GDM1 (cell line): ENCODE data around the gene PDLIM3.
"Not testable (repeated sequence)": the region's sequence is repeated elsewhere in the genome, so short reads cannot be mapped to it uniquely, and the experiment has no call there.

ENCODE experiments used
- DNase-seq: peaks from one replicate; lab custom pipeline; 2025; lab: John Stamatoyannopoulos, UW

The PDLIM3 gene

GRCh38 chr4:185552254-185552653 lies 16.9 kb upstream of the PDLIM3 start:
- no peak for DNase-seq

DNA sequence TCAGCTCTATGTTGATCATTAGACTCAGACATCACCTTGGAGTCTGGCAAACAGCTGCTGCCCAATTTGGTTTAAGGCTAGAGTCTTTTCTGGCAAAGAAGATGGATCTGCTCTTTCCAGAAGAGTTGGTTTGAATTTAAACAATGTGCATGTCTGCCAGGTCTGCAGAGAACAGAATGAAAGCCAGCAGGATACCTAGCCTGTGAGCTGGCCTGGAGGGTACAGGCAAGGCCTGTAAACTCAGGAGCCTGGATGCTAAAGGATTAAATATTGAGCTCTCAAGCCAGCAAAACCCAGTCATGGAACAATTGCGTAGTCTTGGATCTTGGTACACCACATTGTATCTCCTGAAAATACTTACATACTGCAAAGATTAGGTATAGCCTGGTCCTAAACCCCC lies 15.6 kb upstream of the PDLIM3 start:
- DNase-seq = no peak

GRCh38 chr4:185549095-185549639 lies 13.9 kb upstream of the PDLIM3 start:
- DNase-seq = no peak

GRCh38 chr4:185548587-185548986 lies 13.3 kb upstream of the PDLIM3 start:
- DNase-seq = no peak

- DNase-seq = no peak
Measured at GRCh38 chr4:185546335-185546734, 11.0 kb upstream of the PDLIM3 start.

DNA sequence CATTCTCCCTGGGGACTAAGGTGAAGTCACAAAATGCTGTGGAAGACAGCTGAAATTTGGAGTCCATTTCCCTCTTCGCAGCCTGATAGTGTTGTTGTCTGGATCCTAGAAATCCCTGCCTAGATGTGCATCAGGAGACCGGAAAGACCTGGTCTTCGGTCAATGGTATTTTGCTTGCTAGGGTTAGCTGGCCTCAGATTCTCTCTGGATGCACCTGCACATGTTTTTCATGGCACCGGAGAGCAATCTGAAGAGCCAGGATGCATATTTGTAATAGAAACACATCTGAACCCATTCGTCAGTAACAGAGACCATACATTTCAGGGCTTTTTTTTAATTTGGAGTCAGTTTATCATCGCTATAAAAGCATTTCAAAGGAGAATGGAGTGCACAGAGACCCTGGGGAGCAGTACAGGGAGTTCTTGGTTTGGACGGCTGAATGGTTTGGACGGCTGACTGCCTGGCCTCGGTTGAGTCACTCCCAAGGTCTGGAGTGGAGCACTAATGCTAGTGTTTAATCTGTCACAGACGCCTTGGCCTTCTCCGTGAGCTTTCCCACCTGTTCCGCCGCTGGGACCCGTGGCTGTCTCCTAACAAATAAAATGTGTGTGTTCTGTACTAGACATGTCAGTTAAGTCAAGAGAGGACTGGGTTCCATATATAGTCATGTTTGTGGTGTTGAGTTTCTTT lies 7.5 kb upstream of the PDLIM3 start:
- no peak for DNase-seq

GRCh38 chr4:185541251-185541727 lies 6.0 kb upstream of the PDLIM3 start:
- DNase-seq = no peak

DNA sequence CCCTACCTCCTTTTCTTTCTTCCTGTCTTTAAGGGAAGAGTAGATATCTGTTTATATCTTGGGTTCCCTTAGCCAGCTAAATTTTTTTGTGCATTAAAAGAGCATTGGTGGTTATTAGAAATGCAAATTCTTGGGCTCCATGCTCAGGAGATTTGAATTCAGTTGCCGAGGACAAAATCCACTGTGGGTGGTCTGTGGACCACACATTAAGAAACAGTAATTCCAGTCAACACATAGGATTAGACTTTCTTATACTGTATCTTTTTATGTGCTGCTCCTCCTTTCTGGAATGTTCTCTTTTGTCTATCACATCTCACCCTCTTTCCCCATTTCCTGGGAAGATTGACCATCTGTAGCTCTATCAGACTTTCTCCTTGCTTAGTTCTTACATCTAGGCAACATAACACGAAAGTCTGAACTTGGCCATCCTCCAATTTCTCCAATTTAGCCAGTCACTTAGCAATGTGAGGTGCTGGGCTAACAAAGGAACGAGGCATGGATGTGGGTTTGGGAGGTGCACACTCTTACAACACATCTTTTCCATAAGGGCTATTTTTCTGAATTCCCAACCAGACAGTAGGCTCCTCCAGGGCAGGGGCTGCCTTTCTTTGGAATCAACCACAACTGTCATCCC lies 5.3 kb upstream of the PDLIM3 start:
- no peak for DNase-seq

GRCh38 chr4:185540040-185540439 lies 4.7 kb upstream of the PDLIM3 start:
- DNase-seq = no peak

GRCh38 chr4:185538806-185539205 lies 3.5 kb upstream of the PDLIM3 start:
- DNase-seq = no peak

DNA sequence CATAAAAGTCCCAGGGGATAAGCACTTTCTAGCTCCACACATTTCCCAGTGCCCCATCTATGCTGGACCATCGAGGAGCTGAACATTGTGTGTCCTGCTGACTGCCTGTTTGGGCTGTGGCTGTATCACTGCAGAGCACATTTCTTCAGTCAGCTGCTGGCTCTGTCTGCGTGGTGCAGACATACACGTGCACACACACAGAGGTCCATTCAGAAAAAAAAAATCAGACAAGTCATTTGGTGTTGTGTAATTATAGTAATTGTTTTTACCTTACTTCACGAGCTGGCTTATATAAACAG lies 1.1 kb upstream of the PDLIM3 start:
- no peak for DNase-seq

- no peak for DNase-seq
Measured at GRCh38 chr4:185535612-185536410, 504 bp upstream of the PDLIM3 start.

DNA sequence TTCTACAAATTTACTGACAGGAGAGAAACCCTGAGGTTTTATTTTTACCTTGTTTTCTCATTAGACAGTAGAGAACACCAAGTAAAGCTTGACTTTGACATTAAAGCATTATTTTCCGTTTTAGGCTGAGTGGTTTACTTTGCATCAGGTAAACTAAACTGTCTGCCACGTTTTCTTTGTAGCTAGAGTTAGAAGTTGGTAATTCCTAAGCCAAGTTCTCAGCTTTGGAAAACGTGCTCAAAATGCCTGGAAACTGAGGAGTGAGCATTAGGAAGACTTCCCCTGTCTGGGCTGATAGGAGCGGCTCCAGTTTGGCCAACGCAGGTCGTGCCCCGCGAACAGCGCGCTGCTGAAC lies 819 bp downstream of the PDLIM3 start:
- DNase-seq = no peak

- no peak for DNase-seq
Measured at GRCh38 chr4:185532795-185533324, 2.4 kb downstream of the PDLIM3 start.

DNA sequence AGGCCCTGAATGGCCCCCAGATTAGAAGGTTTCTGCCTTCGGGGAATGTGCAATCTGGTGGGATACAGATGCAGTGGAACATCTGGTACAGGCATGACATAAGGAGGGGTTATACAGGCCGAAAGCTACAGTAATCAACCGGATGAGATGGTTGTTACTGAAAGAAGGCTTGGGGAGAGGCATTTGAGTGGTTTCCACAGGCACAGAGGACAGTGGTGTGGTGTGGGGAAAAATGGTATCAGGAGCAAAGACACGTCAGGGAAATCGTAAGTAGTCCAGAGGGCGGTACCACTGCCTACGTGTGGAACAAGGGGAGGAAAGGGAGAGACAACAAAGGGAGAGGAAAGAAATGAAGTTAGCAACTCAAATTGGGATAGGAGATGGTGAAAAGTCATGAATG lies 3.0 kb downstream of the PDLIM3 start:
- DNase-seq = no peak

DNA sequence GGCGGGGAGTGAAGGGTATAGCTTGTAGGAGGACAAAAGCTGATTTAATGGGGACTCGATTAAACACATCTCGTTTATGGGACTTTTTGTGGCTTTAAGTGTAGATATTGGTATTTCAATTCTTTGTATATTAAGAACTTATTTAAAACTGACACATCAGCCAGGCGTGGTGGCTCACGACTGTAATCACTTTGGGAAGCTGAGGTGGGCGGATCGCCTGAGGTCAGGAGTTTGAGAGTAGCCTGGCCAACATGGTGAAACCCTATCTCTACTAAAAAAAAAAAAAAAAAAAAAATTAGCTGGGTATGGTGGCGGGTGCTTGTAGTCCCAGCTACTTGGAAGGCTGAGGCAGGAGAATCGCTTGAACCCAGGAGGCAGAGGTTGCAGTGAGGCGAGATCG lies 3.7 kb downstream of the PDLIM3 start:
- not testable (repeated sequence) for DNase-seq

GRCh38 chr4:185529413-185529812 lies 5.9 kb downstream of the PDLIM3 start:
- no peak for DNase-seq

DNA sequence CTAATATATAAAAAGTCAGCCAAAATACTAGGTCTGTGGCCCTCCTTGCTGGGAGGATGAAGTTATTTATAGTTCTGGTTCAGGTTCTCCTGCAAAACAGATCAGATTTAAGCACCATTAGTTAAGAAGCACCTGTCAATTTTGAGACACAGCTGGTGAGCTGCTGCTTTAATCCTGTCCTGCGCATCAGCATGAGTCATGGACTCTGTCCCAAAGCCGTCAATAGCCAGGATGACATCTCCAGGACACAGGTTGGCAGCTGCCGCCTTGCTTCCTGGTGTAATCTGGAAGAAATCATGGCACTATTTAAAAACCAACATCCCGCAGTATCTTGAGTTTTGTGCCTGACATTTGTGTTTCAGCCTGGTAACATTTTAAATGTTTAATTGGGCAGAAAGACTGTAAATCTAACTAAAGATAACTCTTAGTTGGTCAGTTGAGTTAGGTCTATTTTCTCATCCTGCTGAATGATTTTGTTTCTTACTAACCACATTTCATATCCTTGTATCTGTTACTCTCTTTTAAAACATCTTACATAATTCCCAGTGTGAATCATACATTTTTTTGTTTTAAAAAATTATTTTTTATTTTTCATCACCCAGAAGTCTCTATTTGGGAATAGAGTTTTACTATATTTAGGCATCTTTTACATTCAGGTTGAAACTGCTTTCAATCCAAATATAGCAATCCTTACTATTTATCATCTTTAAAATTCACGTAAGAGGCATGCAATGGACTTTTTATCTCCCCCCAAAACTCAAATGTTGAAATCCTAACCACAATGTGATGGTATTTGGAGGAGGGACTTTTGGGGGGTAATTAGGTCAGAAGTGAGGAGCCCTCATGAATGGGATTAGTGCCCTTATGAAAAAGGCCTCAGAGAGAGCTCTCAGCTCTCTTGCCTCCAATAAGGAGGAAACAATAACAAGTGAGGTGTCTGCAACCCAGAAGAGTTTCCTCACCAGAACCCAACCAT lies 10.1 kb downstream of the PDLIM3 start:
- no peak for DNase-seq

DNA sequence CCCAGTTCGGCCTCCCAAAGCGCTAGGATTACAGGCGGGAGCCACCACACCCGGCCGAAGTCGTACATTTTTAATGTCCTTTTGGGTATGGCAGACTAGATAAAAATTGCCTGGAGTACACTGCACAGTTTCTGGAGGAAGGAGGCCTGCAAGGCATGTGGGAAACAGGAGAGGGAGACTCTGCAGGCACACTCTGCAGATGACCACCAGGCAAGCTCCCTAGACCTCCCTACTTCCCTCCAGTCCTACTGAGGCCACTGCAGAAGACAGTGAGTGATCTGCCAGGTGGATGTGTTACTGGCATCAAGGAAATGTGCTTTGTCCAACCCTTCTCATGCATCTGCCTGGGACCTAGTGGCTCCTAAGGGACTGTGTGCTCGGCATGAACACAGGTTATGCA lies 11.4 kb downstream of the PDLIM3 start:
- DNase-seq = no peak

DNA sequence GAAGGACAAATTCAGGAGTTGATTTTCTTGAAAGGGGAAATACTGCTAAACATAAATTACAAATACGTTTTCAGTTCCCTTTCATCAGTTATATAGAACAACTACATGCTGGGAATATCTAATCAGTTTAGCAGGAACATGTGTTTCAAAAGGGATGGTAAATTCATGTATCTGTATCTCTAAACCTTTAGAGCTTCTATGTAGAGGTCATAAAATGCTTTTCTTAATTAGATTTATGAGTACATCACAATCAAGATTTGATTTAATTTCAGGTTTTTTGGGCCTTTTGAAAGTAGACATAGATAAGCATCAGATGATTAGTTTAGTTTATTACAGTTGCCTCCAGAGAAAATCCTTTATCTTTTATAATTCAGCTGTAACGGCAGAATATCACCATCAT lies 12.9 kb downstream of the PDLIM3 start:
- no peak for DNase-seq

- DNase-seq = no peak
Measured at GRCh38 chr4:185520119-185520518, 15.2 kb downstream of the PDLIM3 start.

DNA sequence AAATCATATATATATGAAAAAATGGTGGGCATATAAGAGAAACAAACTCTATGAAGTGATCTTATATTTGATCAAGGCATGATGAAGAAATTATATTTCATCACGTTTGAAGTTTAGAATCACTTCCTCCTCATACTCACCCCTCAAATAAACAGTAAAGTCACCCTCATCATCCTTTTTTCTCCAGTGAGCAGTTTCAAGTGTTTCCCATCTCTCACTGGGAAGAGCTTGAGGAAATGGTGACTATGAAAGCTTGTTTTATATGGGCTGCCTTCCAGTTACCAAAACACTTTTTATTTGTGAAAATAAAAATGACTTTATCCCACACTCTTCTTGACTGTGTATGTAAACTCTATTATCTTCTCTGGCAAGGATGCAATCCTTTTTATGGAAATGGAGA lies 16.8 kb downstream of the PDLIM3 start:
- no peak for DNase-seq
